Epithelial cell of proximal tubule (primary cell): Measurements from ENCODE around the gene MRPL36. TPM values are rescaled to one million over a fixed set of nuclear protein-coding genes. Genes with fewer than 3 reads are reported as not detected.

Source experiments
- DNase-seq: peaks from one replicate; pipeline ENCODE4 v3.0.0-alpha.2; 2011; ENCODE audit warnings: low read depth
- H3K4me3 ChIP-seq: 2 replicates; pipeline ENCODE4 v1.5.1; 2011; ENCODE audit warnings: low read depth, mild to moderate bottlenecking, low read length
- total RNA-seq: library from RNA; depleted of rRNA; stranded (reverse); fragments of >200 nt; gene quantifications from 2 replicates; pipeline ENCODE4 v1.2.3, GENCODE V29; 2015
- TF ChIP-seq, protein P1 (sequence below): conservative IDR thresholded peaks from 2 replicates; pipeline ENCODE4 v1.5.1; 2012; ENCODE audit warnings: low read depth, mild to moderate bottlenecking, low read length

MRPL36 gene
- total RNA-seq, 1 donor from 2014 or later = 57.9 TPM

DNA sequence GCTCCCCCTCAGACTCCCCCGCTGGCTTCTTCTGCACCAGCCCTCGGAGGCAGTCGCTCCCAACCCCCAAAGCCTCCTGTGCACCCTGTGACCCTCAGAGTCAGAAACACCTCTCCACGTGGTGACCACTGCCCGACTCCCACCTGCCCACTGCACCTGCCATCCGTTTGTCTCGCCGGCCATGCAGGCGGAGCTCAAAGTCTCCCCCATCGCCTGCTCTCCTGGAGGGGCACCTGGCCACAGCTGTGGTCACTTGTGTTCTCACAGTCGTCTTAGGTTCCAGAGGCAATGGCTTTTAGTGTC lies 38.2 kb downstream of the MRPL36 start:
- no peak overlapping the region for H3K4me3 ChIP-seq
- DNase-seq = no peak
- TF ChIP-seq, protein P1, sequence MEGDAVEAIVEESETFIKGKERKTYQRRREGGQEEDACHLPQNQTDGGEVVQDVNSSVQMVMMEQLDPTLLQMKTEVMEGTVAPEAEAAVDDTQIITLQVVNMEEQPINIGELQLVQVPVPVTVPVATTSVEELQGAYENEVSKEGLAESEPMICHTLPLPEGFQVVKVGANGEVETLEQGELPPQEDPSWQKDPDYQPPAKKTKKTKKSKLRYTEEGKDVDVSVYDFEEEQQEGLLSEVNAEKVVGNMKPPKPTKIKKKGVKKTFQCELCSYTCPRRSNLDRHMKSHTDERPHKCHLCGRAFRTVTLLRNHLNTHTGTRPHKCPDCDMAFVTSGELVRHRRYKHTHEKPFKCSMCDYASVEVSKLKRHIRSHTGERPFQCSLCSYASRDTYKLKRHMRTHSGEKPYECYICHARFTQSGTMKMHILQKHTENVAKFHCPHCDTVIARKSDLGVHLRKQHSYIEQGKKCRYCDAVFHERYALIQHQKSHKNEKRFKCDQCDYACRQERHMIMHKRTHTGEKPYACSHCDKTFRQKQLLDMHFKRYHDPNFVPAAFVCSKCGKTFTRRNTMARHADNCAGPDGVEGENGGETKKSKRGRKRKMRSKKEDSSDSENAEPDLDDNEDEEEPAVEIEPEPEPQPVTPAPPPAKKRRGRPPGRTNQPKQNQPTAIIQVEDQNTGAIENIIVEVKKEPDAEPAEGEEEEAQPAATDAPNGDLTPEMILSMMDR = no peak

DNA sequence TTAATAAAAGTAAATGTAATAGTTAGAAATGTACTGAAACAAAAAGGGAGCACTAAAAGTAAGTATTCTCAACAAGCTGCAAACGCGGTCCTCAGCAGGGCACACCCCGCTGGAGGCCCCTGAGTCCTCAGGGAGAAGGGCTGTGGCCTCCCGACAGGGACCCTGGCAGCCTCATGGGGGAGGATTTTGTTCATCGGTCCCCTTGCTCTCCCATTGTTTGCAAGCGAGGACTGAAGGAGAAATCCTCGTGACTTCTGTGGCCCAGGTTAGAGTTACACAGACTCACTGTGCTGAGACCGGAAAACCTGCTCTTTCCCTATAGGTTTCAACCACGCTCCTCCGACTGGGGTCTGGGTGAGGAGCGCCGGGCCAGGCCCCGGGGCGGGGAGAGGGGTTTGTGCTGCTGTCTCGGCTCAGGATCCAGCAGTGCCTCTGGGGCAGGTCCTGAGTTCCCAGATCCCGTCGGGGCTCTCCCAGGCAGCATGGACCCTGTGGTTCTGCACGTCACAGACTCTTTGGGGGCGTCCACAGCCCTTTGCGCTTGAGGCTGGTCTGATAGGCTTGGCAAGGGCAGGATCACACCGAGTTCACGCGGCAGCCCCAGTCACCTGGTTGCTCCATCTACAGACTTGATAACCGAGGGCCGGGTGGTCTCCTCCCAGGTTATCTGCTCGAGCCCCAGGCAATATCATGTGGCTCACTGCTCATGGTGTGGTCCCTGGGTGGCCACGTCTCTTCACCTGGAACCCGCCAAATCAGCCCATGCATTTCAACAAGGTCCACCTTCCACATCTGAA lies 38.8 kb downstream of the MRPL36 start:
- no peak overlapping the region for H3K4me3 ChIP-seq
- TF ChIP-seq, protein P1 = no peak
- DNase-seq = no peak

DNA sequence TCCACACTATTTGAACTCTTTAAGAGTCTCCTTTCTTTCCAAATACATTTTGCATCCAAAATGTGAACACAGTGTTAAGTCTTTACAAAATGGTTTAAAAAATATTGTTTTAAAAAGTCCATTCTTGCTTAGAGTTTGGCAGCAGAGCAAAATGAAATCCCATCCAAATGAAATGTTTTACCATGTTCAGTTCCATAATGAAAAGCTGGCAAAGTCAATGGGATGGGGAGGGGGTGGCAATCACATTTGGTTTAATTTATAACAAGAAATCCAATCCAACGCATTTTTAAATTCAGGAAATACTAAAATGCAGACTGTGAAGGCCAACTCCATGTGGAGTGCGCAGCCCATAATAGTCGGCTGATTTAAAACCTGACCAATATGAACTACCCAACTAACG lies 39.4 kb downstream of the MRPL36 start:
- TF ChIP-seq, protein P1 = no peak
- no peak overlapping the region for H3K4me3 ChIP-seq
- no peak for DNase-seq

DNA sequence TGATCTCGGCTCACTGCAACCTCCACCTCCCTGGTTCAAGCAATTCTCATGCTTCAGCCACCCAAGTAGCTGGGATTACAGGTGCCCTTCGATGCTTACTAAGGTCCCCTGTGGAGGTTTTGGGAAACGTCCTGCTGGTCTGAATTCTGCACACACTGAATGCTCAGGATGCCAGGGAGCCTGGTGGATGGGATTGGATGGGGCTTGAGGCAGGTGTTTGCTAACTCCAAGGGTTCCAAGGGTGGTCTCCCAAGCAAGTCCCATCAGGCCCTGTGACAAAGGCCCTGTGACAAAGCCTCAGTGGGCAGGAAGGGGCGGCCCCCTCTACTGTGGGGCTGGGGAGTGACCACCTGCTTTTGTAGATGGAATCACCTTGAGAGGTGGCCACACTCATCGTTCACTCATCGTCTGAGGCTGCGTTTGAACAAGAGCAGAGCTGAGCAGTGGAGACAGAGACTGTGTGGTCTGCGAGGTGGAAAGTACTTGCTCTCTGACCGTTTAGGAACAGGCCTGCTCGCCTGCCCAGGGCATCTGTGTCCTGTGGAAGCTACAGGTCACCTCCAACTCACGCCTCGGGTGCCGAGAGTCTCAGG lies 40.2 kb downstream of the MRPL36 start:
- DNase-seq = no peak
- no peak overlapping the region for H3K4me3 ChIP-seq
- TF ChIP-seq, protein P1 = no peak

DNA sequence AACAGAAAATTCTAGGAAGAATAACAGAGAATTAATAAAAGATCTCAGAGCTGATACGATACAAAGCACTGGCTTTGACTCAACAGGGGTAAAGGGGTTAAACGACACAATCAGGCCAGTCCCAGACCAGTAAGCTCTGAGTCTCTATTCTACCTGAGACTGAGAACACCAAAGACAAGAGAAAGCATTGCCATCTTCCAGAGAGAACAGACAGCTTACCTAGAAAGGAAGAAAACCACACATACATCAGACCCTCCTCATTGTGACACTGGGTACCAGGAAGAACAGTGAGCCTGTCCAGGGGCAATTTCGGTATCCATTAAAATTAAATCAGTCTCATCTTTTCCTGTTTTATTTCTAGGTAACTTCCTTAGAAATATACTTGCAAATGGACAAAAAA lies 41.1 kb downstream of the MRPL36 start:
- DNase-seq = no peak
- TF ChIP-seq, protein P1 = no peak

DNA sequence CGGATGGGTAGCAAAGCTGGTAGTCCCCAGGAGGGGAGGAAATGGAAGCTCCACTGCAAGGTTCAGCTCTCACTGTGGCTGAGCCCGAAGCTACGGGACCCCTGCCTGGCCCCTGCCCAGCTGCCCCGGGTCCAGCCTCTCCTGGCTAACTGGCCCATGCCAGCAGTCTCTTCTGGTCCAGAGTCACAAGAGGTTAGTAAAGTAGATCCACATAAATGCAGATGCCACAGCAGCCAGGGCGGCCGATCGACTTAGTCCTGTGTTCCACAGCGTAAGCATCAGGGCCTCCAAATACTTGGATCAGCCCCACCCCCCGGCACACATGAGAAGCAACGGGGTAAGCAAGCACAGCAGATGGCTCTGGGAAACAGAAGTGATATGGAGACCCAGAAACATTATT lies 42.1 kb downstream of the MRPL36 start:
- TF ChIP-seq, protein P1 = no peak
- H3K4me3 ChIP-seq = no peak overlapping the region

More for the DNA sequence above, 41.1 kb downstream of the MRPL36 start:
- no peak overlapping the region for H3K4me3 ChIP-seq

DNA sequence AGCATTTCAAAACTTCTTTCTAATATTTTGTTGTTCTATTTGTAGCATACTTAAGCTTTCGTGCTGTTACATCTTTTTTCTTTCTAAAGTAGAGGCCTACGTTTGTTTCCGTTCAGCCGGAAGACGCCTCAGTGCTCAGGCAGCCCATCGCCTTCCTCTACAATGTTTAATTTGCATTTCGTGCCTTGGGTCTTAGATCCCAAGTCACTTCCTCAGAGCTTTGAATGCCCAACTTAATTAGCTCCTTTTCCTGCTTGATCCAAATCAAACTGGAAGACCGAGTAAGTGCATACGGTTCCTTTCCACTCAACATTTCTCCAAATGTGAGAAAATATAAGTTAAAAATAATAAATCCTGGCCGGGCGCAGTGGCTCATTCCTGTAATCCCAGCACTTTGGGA lies 43.2 kb downstream of the MRPL36 start:
- no peak for DNase-seq
- H3K4me3 ChIP-seq = no peak overlapping the region
- TF ChIP-seq, protein P1 = no peak

More for the DNA sequence above, 42.1 kb downstream of the MRPL36 start:
- DNase-seq = no peak
